HepG2 (cell line): ENCODE results near the gene ZNF865. TPM values are rescaled to one million over a fixed set of nuclear protein-coding genes. Genes with fewer than 3 reads are reported as not detected.
A peak's percentile ranks its signal among the peaks of the same experiment; 100 is the strongest.

ENCODE experiments used
- BRCA1 ChIP-seq: sonication (generic); formaldehyde crosslinking; IDR thresholded peaks from 2 replicates; pipeline ENCODE4 v1.4.0; 2020; ENCODE audit warnings: missing genetic modification reagents
- DMAP1 ChIP-seq: IDR thresholded peaks from 2 replicates; pipeline ENCODE4 v1.6.1; 2016
- GATA4 ChIP-seq: sonication (generic); IDR thresholded peaks from 2 replicates; pipeline ENCODE4 v1.6.1; 2016; ENCODE audit warnings: antibody characterized with exemption, low read depth, borderline replicate concordance
- HCFC1 ChIP-seq: fragments of 150-350 bp; IDR thresholded peaks from 2 replicates; pipeline ENCODE4 v1.6.1; 2014; ENCODE audit warnings: low read depth, low read length
- KLF9 ChIP-seq: IDR thresholded peaks from 2 replicates; pipeline ENCODE4 v1.6.1; 2016; ENCODE audit warnings: low read depth
- MYNN ChIP-seq: sonication (generic); formaldehyde crosslinking; IDR thresholded peaks from 2 replicates; pipeline ENCODE4 v1.4.0; 2020; ENCODE audit warnings: mild to moderate bottlenecking, low read depth, missing genetic modification reagents
- RFX5 ChIP-seq: IDR thresholded peaks from 2 replicates; pipeline ENCODE4 v1.6.1; 2011; ENCODE audit warnings: low read depth, low read length, improper control_type of control experiment
- SMAD1 ChIP-seq: sonication (generic); formaldehyde crosslinking; IDR thresholded peaks from 2 replicates; pipeline ENCODE4 v1.4.0; 2020; ENCODE audit warnings: missing genetic modification reagents, low read depth, mild to moderate bottlenecking, borderline replicate concordance
- SMYD3 ChIP-seq: sonication (generic); formaldehyde crosslinking; IDR thresholded peaks from 2 replicates; pipeline ENCODE4 v1.8.1; 2023; ENCODE audit warnings: mild to moderate bottlenecking, missing genetic modification reagents
- SNAI1 ChIP-seq: sonication (generic); formaldehyde crosslinking; IDR thresholded peaks from 2 replicates; pipeline ENCODE4 v1.5.0; 2020; ENCODE audit warnings: mild to moderate bottlenecking, missing genetic modification reagents, borderline replicate concordance
- TCF7 ChIP-seq: sonication (generic); IDR thresholded peaks from 2 replicates; pipeline ENCODE4 v1.6.1; 2016; ENCODE audit warnings: antibody characterized with exemption, low read depth
- YEATS2 ChIP-seq: sonication (generic); formaldehyde crosslinking; IDR thresholded peaks from 2 replicates; pipeline ENCODE4 v1.4.0; 2020; ENCODE audit warnings: missing genetic modification reagents, borderline replicate concordance
- ZFP82 ChIP-seq: sonication (generic); formaldehyde crosslinking; IDR thresholded peaks from 2 replicates; pipeline ENCODE4 v1.5.1; 2020; ENCODE audit warnings: mild to moderate bottlenecking, missing genetic modification reagents, borderline replicate concordance
- ZNF101 ChIP-seq: sonication (generic); formaldehyde crosslinking; IDR thresholded peaks from 2 replicates; pipeline ENCODE4 v1.4.0; 2020; ENCODE audit warnings: mild to moderate bottlenecking, low read depth, missing genetic modification reagents, borderline replicate concordance
- ZNF260 ChIP-seq: sonication (generic); formaldehyde crosslinking; IDR thresholded peaks from 2 replicates; pipeline ENCODE4 v1.4.0; 2020; ENCODE audit warnings: missing genetic modification reagents, low read depth, mild to moderate bottlenecking, borderline replicate concordance
- ZNF274 ChIP-seq: sonication (generic); formaldehyde crosslinking; IDR thresholded peaks from 2 replicates; pipeline ENCODE4 v1.5.1; 2020; ENCODE audit warnings: mild to moderate bottlenecking, missing genetic modification reagents
- ZNF282 ChIP-seq: fragments of 450-650 bp; IDR thresholded peaks from 2 replicates; pipeline ENCODE4 v1.6.1; 2018; ENCODE audit not compliant: partially characterized antibody
- ZNF382 ChIP-seq: sonication (generic); formaldehyde crosslinking; IDR thresholded peaks from 2 replicates; pipeline ENCODE4 v1.5.0; 2020; ENCODE audit warnings: missing genetic modification reagents, mild to moderate bottlenecking, borderline replicate concordance
- ZNF496 ChIP-seq: sonication (generic); formaldehyde crosslinking; IDR thresholded peaks from 2 replicates; pipeline ENCODE4 v1.8.1; 2023; ENCODE audit warnings: mild to moderate bottlenecking, moderate library complexity, missing genetic modification reagents; ENCODE audit not compliant: insufficient replicate concordance
- ZNF543 ChIP-seq: sonication (generic); formaldehyde crosslinking; IDR thresholded peaks from 2 replicates; pipeline ENCODE4 v1.4.0; 2020; ENCODE audit warnings: mild to moderate bottlenecking, missing genetic modification reagents
- ZNF652 ChIP-seq: IDR thresholded peaks from 2 replicates; pipeline ENCODE4 v1.6.1; 2016; ENCODE audit warnings: low read depth, borderline replicate concordance
- ZNF703 ChIP-seq: sonication (generic); formaldehyde crosslinking; IDR thresholded peaks from 2 replicates; pipeline ENCODE4 v1.5.1; 2020; ENCODE audit warnings: missing genetic modification reagents, mild to moderate bottlenecking, moderate library complexity, borderline replicate concordance
- ZNF747 ChIP-seq: sonication (generic); formaldehyde crosslinking; IDR thresholded peaks from 2 replicates; pipeline ENCODE4 v1.8.1; 2023; ENCODE audit warnings: missing genetic modification reagents, mild to moderate bottlenecking, borderline replicate concordance
- ZNF772 ChIP-seq: sonication (generic); formaldehyde crosslinking; IDR thresholded peaks from 2 replicates; pipeline ENCODE4 v1.5.0; 2020; ENCODE audit warnings: mild to moderate bottlenecking, missing genetic modification reagents
- ZNF879 ChIP-seq: sonication (generic); formaldehyde crosslinking; IDR thresholded peaks from 2 replicates; pipeline ENCODE4 v1.8.1; 2023; ENCODE audit warnings: missing genetic modification reagents
- ZSCAN21 ChIP-seq: sonication (generic); formaldehyde crosslinking; IDR thresholded peaks from 2 replicates; pipeline ENCODE4 v1.8.0; 2022; ENCODE audit warnings: mild to moderate bottlenecking, missing genetic modification reagents, moderate library complexity, borderline replicate concordance
- polyA plus RNA-seq, 8 experiments: library from polyadenylated mRNA; depleted of rRNA in 3 of 8; stranded (reverse) in 7 of 8; unstranded in 1 of 8; fragments of >200 nt; fragmentation: Illumina TruSeq in 4 of 8; extraction: Trizol in 4 of 8; gene quantifications; 2 replicates each; pipeline versions ENCODE4 v1.2.1 to v1.2.3, GENCODE V29; 2011 to 2016; ENCODE audit warnings: low read depth in 4 of 8, missing spikeins in 1 of 8, mixed read lengths in 1 of 8; ENCODE audit not compliant: insufficient read depth in 1 of 8
- total RNA-seq, 5 experiments: library from RNA; depleted of rRNA; stranded (reverse); fragments of >200 nt; fragmentation: Illumina TruSeq; extraction: Trizol; gene quantifications; 2 replicates each; pipeline ENCODE4 v1.2.3, GENCODE V29; 2016; ENCODE audit warnings: low read depth in 1 of 5
- TF ChIP-seq, protein P1 (sequence below): sonication (generic); formaldehyde crosslinking; IDR thresholded peaks from 2 replicates; pipeline ENCODE4 v1.5.0; 2020; ENCODE audit warnings: missing genetic modification reagents
- TF ChIP-seq, protein P2 (sequence below): IDR thresholded peaks from 2 replicates; pipeline ENCODE4 v1.4.0; 2020; ENCODE audit warnings: mild to moderate bottlenecking, missing genetic modification reagents

Gene ZNF865
- total and polyA plus RNA-seq, 2 of the 13 experiments (the other 11 are each of a cell fraction or from before 2014, with no cell fraction given), result 0.93 to 1.0 TPM

DNA sequence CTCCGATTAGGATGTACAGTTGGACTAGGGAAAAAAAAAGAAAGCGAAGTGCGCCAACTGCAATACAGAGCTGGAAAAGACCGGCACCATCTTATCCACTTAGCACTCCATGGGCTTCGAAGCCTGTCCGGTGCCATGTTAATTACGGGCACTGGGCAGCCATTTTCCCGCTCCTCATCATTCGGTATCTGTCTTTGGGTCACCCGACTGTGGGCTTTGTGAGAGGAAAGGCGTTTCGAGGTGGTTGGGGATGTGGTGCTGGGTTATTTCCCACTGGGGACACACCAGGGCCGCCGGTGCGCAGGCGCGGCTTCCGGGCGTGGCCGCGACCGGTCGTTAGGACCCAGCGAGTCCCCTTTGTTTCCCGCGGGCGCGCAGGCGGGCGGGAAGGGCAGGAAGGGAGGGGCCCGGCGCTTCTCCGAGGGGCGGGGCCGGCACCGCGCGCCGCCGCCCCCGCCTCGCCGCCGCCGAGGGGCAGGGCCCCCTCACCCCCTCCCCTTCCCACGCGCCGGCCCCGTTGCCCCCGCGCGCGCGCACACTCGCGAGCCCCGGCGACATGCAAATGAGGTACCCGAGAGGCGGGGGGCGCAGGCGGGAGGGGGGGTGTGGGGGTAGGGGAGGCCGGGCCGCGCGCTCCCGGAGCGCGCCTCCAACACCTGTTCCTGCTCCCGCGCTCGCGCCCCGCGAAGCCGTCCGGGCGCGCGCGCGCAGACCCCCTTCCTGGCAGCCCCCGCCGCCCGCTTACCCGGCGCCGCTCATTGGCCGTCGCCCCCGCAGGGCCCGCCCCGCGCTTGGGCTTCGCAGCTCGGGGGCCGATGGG, 5.4 kb upstream of the ZNF865 start, which contains the start of gene ZNF524 (continued):
- TF ChIP-seq ZNF382 (CRISPR knock-in tag), result no peak
- TF ChIP-seq GATA4, result no peak
- no peak; the same call in 1 of the 2 replicates for TF ChIP-seq ZNF703 (CRISPR knock-in tag)
- TF ChIP-seq ZNF274 (CRISPR knock-in tag), result no peak
- TF ChIP-seq, protein P1, sequence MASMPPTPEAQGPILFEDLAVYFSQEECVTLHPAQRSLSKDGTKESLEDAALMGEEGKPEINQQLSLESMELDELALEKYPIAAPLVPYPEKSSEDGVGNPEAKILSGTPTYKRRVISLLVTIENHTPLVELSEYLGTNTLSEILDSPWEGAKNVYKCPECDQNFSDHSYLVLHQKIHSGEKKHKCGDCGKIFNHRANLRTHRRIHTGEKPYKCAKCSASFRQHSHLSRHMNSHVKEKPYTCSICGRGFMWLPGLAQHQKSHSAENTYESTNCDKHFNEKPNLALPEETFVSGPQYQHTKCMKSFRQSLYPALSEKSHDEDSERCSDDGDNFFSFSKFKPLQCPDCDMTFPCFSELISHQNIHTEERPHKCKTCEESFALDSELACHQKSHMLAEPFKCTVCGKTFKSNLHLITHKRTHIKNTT (CRISPR knock-in tag), result no peak
- no peak for TF ChIP-seq BRCA1
- TF ChIP-seq DMAP1 (CRISPR knock-in tag), result peak; percentile 45
- TF ChIP-seq ZNF101 (CRISPR knock-in tag), result no peak
- no peak for TF ChIP-seq SMAD1 (CRISPR knock-in tag)
- no peak for TF ChIP-seq KLF9 (CRISPR knock-in tag)
- TF ChIP-seq ZNF652 (CRISPR knock-in tag), result no peak
- TF ChIP-seq ZNF282, result no peak
- TF ChIP-seq TCF7, result no peak
- peak; percentile 59 for TF ChIP-seq HCFC1
- TF ChIP-seq ZSCAN21 (CRISPR knock-in tag), result no peak
- TF ChIP-seq SMYD3 (CRISPR knock-in tag), result no peak
- TF ChIP-seq RFX5, result no peak
- TF ChIP-seq ZNF772 (CRISPR knock-in tag), result no peak
- no peak for TF ChIP-seq ZFP82 (CRISPR knock-in tag)
- peak; percentile 49; the same call in 1 of the 2 replicates for TF ChIP-seq MYNN (CRISPR knock-in tag)
- TF ChIP-seq, protein P2, sequence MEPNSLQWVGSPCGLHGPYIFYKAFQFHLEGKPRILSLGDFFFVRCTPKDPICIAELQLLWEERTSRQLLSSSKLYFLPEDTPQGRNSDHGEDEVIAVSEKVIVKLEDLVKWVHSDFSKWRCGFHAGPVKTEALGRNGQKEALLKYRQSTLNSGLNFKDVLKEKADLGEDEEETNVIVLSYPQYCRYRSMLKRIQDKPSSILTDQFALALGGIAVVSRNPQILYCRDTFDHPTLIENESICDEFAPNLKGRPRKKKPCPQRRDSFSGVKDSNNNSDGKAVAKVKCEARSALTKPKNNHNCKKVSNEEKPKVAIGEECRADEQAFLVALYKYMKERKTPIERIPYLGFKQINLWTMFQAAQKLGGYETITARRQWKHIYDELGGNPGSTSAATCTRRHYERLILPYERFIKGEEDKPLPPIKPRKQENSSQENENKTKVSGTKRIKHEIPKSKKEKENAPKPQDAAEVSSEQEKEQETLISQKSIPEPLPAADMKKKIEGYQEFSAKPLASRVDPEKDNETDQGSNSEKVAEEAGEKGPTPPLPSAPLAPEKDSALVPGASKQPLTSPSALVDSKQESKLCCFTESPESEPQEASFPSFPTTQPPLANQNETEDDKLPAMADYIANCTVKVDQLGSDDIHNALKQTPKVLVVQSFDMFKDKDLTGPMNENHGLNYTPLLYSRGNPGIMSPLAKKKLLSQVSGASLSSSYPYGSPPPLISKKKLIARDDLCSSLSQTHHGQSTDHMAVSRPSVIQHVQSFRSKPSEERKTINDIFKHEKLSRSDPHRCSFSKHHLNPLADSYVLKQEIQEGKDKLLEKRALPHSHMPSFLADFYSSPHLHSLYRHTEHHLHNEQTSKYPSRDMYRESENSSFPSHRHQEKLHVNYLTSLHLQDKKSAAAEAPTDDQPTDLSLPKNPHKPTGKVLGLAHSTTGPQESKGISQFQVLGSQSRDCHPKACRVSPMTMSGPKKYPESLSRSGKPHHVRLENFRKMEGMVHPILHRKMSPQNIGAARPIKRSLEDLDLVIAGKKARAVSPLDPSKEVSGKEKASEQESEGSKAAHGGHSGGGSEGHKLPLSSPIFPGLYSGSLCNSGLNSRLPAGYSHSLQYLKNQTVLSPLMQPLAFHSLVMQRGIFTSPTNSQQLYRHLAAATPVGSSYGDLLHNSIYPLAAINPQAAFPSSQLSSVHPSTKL (CRISPR knock-in tag), result no peak
- TF ChIP-seq YEATS2, result no peak; the same call in none of the 2 replicates
- peak; percentile 11; the same call in 1 of the 2 replicates for TF ChIP-seq ZNF543 (CRISPR knock-in tag)
- no peak for TF ChIP-seq ZNF747 (CRISPR knock-in tag)
- TF ChIP-seq SNAI1 (CRISPR knock-in tag), result no peak
- TF ChIP-seq ZNF260 (CRISPR knock-in tag), result no peak
- no peak for TF ChIP-seq ZNF496 (CRISPR knock-in tag)
- TF ChIP-seq ZNF879 (CRISPR knock-in tag), result no peak
